Left lung (tissue), 10 donors: ENCODE data around the gene AFAP1L2. TPM values are rescaled to one million over a fixed set of nuclear protein-coding genes. Genes with fewer than 3 reads are reported as not detected.

Source experiments
- ATAC-seq: fragments of 200-7000 bp; cut with Tn5 transposase; one replicate; pipeline ENCODE4 v1.9.1; 2020; ENCODE audit warnings: moderate library complexity
- DNase-seq, 4 donors: peaks; one replicate each; pipeline ENCODE4 v3.0.0-alpha.2; 2013 to 2020
- H3K27ac ChIP-seq, 2 donors: fragments of 200-600 bp; sonication (generic) in 1 of 2; one replicate each; pipeline versions ENCODE4 v1.5.0 to v1.8.0; 2020 to 2021
- H3K27me3 ChIP-seq, 2 donors: fragments of 200-600 bp; sonication (generic) in 1 of 2; one replicate each; pipeline versions ENCODE4 v1.5.0 to v1.8.0; 2020 to 2021
- H3K36me3 ChIP-seq, 2 donors: fragments of 200-600 bp; sonication (generic) in 1 of 2; one replicate each; pipeline versions ENCODE4 v1.5.0 to v1.8.0; 2020 to 2021
- H3K4me1 ChIP-seq, 2 donors: fragments of 200-600 bp; one replicate each; pipeline ENCODE4 v1.8.0; 2021
- H3K4me3 ChIP-seq, 2 donors: fragments of 200-600 bp; sonication (generic) in 1 of 2; one replicate each; pipeline versions ENCODE4 v1.5.0 to v1.8.0; 2020 to 2021; ENCODE audit warnings: mild to moderate bottlenecking in 1 of 2
- H3K9me3 ChIP-seq, 2 donors: fragments of 200-600 bp; sonication (generic) in 1 of 2; one replicate each; pipeline versions ENCODE4 v1.5.0 to v1.8.0; 2020 to 2021
- CTCF ChIP-seq, 2 donors: fragments of 200-600 bp; sonication (generic) in 1 of 2; IDR thresholded peaks; one replicate each; pipeline versions ENCODE4 v1.5.0 to v1.8.0; 2021; ENCODE audit warnings: antibody characterized with exemption in 2 of 2
- intact Hi-C, 2 donors: fragments of 100-400 bp; cut with DNase I; formaldehyde crosslinking; loops; one replicate each; pipeline versions ENCODE4 v1.11.2 to v1.14.2; 2022
- polyA plus RNA-seq, 6 donors: library from polyadenylated mRNA; unstranded; fragments of 120-200 nt; gene quantifications; one replicate each; pipeline ENCODE4 v1.2.1, GENCODE V29; 2013; ENCODE audit not compliant: insufficient read length in 6 of 6
- total RNA-seq, 2 donors: library from RNA; stranded (reverse); fragmentation: NEBNext Ultra II Directional; extraction: Animal tissue kit (Norgen Biotek cat#: 25700); gene quantifications; one replicate each; pipeline ENCODE4 v1.2.1, GENCODE V29; 2021
- donor health status: DM: no; HTN: yes; CAD: no.
- donor health status: DM: no; HTN: no; CAD: no.

Gene AFAP1L2
- total and polyA plus RNA-seq, 8 donors, result 6.4 to 43.3 (median 33.2) TPM

- H3K27ac ChIP-seq, result no peak overlapping the region
- ATAC-seq (no peak), DNase-seq (peak in 1 of 4 donors; percentile 27)
- no peak overlapping the region for H3K4me3 ChIP-seq
- no peak for TF ChIP-seq CTCF (IDR thresholded peaks at IDR 0.05)
- peaks cover 0 to 23% of the 10 kb centered on the region in 2 donors for H3K36me3 ChIP-seq
- no peaks in the 10 kb centered on the region for H3K27me3 ChIP-seq
- H3K9me3 ChIP-seq, result peaks cover 0 to 18% of the 10 kb centered on the region in 2 donors
- H3K4me1 ChIP-seq, result peaks cover 7 to 9% of the 10 kb centered on the region in 2 donors
- intact Hi-C loops, result loop anchor here in 1 of 2 donors (10.0 kb wide), 1 partner anchor 135 kb away; no protein-coding TSS in a partner anchor
Observed at GRCh38 chr10:114300036-114300645, 104.2 kb downstream of the AFAP1L2 start.

DNA sequence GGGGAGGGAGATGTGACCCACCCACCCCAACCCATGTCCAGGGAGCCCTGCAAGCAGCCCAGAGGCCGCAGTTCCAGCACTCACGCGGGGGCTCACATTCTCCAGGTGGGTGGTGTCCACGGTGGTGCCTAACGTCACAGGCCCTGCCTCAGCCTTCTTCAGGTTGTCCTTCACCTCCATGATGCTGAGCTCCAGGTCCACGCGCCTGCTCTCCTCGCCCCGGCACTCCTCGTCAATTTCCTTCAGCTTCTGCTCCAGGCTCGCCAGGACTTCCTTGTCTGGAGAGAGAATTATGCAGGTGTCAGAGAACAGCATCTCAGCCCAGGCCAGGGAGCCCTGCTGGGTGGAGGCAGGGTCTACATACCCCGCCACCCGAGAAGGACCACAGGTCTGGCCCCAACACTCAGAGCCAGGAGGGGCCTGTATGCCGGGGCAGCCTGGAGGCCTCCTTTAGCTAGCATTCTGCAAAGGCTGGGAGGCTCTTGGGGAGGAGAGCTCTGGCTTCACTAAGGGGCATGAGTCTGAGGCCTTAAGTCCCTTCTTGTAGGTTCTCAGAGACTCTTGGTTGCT is 107.1 kb downstream of the AFAP1L2 start:
- intact Hi-C loops, result no loop called here
- ATAC-seq, result no peak
- Histone ChIP-seq H3K9me3 (peaks cover 0 to 23% of the 10 kb centered on the region in 2 donors), H3K27ac (no peak overlapping the region), H3K4me3 (no peak overlapping the region), H3K36me3 (peaks cover 0 to 23% of the 10 kb centered on the region in 2 donors), H3K4me1 (no peaks in the 10 kb centered on the region), H3K27me3 (no peaks in the 10 kb centered on the region)
- no peak for DNase-seq
- TF ChIP-seq CTCF (IDR thresholded peaks at IDR 0.05), result no peak

DNA sequence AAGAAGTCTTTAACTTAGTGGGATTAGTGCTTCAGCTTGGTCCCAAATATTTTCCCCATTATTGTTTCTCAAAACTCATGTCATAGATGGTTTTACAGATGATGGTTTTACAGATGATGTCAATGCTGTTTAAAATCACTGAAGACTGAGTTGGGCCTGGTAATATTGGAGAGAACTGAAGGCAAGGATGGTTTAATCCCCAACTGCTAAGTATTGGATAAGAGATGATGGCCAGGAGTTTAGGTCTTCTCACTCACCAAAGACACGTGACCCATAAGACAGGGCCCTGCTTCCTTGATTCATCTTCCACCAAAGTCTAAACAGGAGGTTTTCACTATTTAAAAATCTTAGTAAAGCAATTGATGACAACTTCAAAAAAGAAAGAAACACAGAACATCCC is 108.9 kb downstream of the AFAP1L2 start:
- intact Hi-C loops, result no loop called here
- peaks cover 0 to 23% of the 10 kb centered on the region in 2 donors for H3K36me3 ChIP-seq
- ATAC-seq (no peak), DNase-seq (no peak)
- no peaks in the 10 kb centered on the region for H3K4me1 ChIP-seq
- H3K27me3 ChIP-seq, result no peaks in the 10 kb centered on the region
- H3K9me3 ChIP-seq, result peaks cover 0 to 23% of the 10 kb centered on the region in 2 donors
- H3K27ac ChIP-seq, result no peak overlapping the region
- no peak for TF ChIP-seq CTCF (IDR thresholded peaks at IDR 0.05)
- H3K4me3 ChIP-seq, result no peak overlapping the region

GRCh38 chr10:114294549-114294948 is 109.8 kb downstream of the AFAP1L2 start:
- no peak for TF ChIP-seq CTCF (IDR thresholded peaks at IDR 0.05)

GRCh38 chr10:114293075-114293474 is 111.2 kb downstream of the AFAP1L2 start:
- no peaks in the 10 kb centered on the region for H3K4me1 ChIP-seq
- no peak overlapping the region for H3K4me3 ChIP-seq
- H3K27me3 ChIP-seq, result no peaks in the 10 kb centered on the region
- H3K27ac ChIP-seq, result no peak overlapping the region
- ATAC-seq, result no peak
- no peak for TF ChIP-seq CTCF (IDR thresholded peaks at IDR 0.05)
- peaks cover 0 to 23% of the 10 kb centered on the region in 2 donors for H3K36me3 ChIP-seq
- intact Hi-C loops, result no loop called here
- DNase-seq, result no peak
- H3K9me3 ChIP-seq, result peaks cover 0 to 23% of the 10 kb centered on the region in 2 donors

More at GRCh38 chr10:114294549-114294948, 109.8 kb downstream of the AFAP1L2 start:
- H3K9me3 ChIP-seq, result peaks cover 0 to 23% of the 10 kb centered on the region in 2 donors
- H3K27ac ChIP-seq, result no peak overlapping the region
- H3K4me3 ChIP-seq, result no peak overlapping the region
- no peak for DNase-seq
- intact Hi-C loops, result no loop called here
- no peaks in the 10 kb centered on the region for H3K27me3 ChIP-seq
- peaks cover 0 to 23% of the 10 kb centered on the region in 2 donors for H3K36me3 ChIP-seq
- no peaks in the 10 kb centered on the region for H3K4me1 ChIP-seq
- ATAC-seq, result no peak
